ENCODE results near the gene FBLN5.

GRCh38 chr14:91889477-91890211 is 57.9 kb downstream of the FBLN5 start:
- TF ChIP-seq CTCF (IDR thresholded peaks at IDR 0.05), result no peak
- TF ChIP-seq POLR2A (IDR thresholded peaks at IDR 0.05), result no peak
- no peak for TF ChIP-seq EP300 (IDR thresholded peaks at IDR 0.05)
